Left lung (tissue), 10 donors: ENCODE data around the gene NFASC. TPM values are rescaled to one million over a fixed set of nuclear protein-coding genes. Genes with fewer than 3 reads are reported as not detected.

Source experiments
- ATAC-seq: fragments of 200-7000 bp; cut with Tn5 transposase; one replicate; pipeline ENCODE4 v1.9.1; 2020; ENCODE audit warnings: moderate library complexity
- DNase-seq, 4 donors: peaks; one replicate each; pipeline ENCODE4 v3.0.0-alpha.2; 2013 to 2020
- H3K27ac ChIP-seq, 2 donors: fragments of 200-600 bp; sonication (generic) in 1 of 2; one replicate each; pipeline versions ENCODE4 v1.5.0 to v1.8.0; 2020 to 2021
- H3K27me3 ChIP-seq, 2 donors: fragments of 200-600 bp; sonication (generic) in 1 of 2; one replicate each; pipeline versions ENCODE4 v1.5.0 to v1.8.0; 2020 to 2021
- H3K36me3 ChIP-seq, 2 donors: fragments of 200-600 bp; sonication (generic) in 1 of 2; one replicate each; pipeline versions ENCODE4 v1.5.0 to v1.8.0; 2020 to 2021
- H3K4me1 ChIP-seq, 2 donors: fragments of 200-600 bp; one replicate each; pipeline ENCODE4 v1.8.0; 2021
- H3K4me3 ChIP-seq, 2 donors: fragments of 200-600 bp; sonication (generic) in 1 of 2; one replicate each; pipeline versions ENCODE4 v1.5.0 to v1.8.0; 2020 to 2021; ENCODE audit warnings: mild to moderate bottlenecking in 1 of 2
- H3K9me3 ChIP-seq, 2 donors: fragments of 200-600 bp; sonication (generic) in 1 of 2; one replicate each; pipeline versions ENCODE4 v1.5.0 to v1.8.0; 2020 to 2021
- intact Hi-C, 2 donors: fragments of 100-400 bp; cut with DNase I; formaldehyde crosslinking; loops; one replicate each; pipeline versions ENCODE4 v1.11.2 to v1.14.2; 2022
- polyA plus RNA-seq, 6 donors: library from polyadenylated mRNA; unstranded; fragments of 120-200 nt; gene quantifications; one replicate each; pipeline ENCODE4 v1.2.1, GENCODE V29; 2013; ENCODE audit not compliant: insufficient read length in 6 of 6
- total RNA-seq, 2 donors: library from RNA; stranded (reverse); fragmentation: NEBNext Ultra II Directional; extraction: Animal tissue kit (Norgen Biotek cat#: 25700); gene quantifications; one replicate each; pipeline ENCODE4 v1.2.1, GENCODE V29; 2021
- TF ChIP-seq, protein P1 (sequence below), 2 donors: fragments of 200-600 bp; sonication (generic) in 1 of 2; IDR thresholded peaks; one replicate each; pipeline versions ENCODE4 v1.5.0 to v1.8.0; 2021; ENCODE audit warnings: antibody characterized with exemption in 2 of 2
- donor health status: DM: no; HTN: yes; CAD: no.
- donor health status: DM: no; HTN: no; CAD: no.

Gene NFASC
- total and polyA plus RNA-seq, 8 donors: 1.2 to 11.5 (median 2.0) TPM

DNA sequence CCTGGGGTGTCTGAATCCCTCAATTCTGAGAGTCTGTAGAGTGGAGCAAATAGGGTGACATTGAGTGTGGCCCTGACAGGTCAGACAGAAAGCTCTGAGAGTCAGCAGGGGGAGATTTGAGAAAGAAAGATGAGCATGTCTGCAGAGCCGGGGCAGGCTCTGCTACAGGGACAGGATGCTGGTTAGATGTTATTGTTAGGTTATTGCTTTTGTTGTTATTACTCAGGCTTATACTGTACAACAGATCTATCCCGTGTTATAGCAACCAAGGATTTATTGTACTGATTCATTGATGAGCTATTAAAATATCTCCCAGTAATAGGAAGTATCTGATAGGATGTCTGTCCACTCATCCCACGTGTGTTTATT is 59.5 kb downstream of the NFASC start:
- DNase-seq (no peak), ATAC-seq (no peak)
- Histone ChIP-seq H3K4me1 (no peaks in the 10 kb centered on the region), H3K27me3 (peaks cover 0 to 20% of the 10 kb centered on the region in 2 donors), H3K27ac (no peak overlapping the region), H3K36me3 (no peaks in the 10 kb centered on the region), H3K4me3 (no peak overlapping the region), H3K9me3 (no peaks in the 10 kb centered on the region)
- TF ChIP-seq, protein P1, sequence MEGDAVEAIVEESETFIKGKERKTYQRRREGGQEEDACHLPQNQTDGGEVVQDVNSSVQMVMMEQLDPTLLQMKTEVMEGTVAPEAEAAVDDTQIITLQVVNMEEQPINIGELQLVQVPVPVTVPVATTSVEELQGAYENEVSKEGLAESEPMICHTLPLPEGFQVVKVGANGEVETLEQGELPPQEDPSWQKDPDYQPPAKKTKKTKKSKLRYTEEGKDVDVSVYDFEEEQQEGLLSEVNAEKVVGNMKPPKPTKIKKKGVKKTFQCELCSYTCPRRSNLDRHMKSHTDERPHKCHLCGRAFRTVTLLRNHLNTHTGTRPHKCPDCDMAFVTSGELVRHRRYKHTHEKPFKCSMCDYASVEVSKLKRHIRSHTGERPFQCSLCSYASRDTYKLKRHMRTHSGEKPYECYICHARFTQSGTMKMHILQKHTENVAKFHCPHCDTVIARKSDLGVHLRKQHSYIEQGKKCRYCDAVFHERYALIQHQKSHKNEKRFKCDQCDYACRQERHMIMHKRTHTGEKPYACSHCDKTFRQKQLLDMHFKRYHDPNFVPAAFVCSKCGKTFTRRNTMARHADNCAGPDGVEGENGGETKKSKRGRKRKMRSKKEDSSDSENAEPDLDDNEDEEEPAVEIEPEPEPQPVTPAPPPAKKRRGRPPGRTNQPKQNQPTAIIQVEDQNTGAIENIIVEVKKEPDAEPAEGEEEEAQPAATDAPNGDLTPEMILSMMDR (IDR thresholded peaks at IDR 0.05): no peak
- intact Hi-C loops: no loop called here

DNA sequence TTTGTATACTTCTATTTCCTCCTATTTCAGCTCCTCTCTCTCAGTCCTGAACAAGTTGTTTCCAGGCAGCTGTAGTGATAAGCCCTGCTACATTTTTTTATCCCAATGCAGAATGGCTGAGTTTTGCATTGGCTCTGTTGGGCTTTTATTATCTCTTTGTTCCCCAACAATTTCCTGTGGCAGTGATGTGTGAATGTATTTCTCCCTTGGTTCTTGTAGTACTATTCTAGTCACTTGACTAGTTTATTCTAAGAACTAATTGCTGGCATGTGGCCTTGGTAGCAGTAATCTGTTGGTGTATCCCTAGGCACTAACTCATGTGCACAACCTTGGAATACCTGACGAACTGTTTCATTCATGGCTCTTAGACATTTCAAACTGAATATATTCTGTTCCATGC is 60.7 kb downstream of the NFASC start:
- Histone ChIP-seq H3K27ac (no peak overlapping the region), H3K4me1 (no peaks in the 10 kb centered on the region), H3K4me3 (no peak overlapping the region), H3K27me3 (peaks cover 0 to 20% of the 10 kb centered on the region in 2 donors), H3K9me3 (no peaks in the 10 kb centered on the region), H3K36me3 (no peaks in the 10 kb centered on the region)
- intact Hi-C loops: no loop called here
- ATAC-seq (no peak), DNase-seq (no peak)
- TF ChIP-seq, protein P1 (IDR thresholded peaks at IDR 0.05): no peak

DNA sequence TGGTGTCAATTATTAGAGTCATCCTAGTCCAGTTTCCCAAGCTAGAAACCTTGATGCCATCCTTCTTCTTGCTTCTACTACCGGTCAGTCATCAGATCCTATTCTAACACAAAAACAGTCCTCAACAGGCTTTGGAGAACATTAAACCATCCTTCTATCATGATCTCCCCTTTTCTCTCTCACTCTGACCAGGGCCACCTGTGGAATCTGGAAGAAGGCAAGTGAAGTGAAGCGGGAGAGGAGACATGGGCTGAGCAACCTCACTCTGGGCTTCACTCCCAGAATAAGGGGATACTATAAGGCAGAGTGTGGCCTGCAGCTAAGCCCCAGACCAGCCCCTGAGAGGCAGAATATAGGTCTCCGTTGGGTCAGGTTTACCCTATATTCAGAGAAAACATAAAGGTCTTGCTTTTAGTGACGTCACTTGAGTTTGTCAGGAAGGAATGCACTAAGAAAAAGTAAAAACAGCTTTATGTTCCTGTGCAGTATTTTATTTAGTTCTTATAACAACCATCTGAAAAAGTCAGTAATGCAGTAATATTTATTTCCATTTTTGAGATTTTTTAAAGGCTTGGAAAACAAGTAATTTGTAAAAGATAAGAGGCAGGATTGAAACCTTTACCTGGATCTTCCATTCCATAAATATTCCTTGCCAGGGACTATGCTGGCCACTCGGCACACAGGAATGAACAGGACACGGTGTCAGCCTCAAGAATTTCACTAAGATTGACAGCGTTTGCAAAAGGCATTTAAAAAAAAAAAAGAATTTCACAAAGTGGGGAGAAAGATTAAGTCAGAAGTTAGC is 61.3 kb downstream of the NFASC start:
- Histone ChIP-seq H3K36me3 (no peaks in the 10 kb centered on the region), H3K9me3 (no peaks in the 10 kb centered on the region), H3K27me3 (peaks cover 0 to 20% of the 10 kb centered on the region in 2 donors), H3K27ac (no peak overlapping the region), H3K4me1 (no peaks in the 10 kb centered on the region), H3K4me3 (no peak overlapping the region)
- ATAC-seq (no peak), DNase-seq (no peak)
- TF ChIP-seq, protein P1 (IDR thresholded peaks at IDR 0.05): no peak
- intact Hi-C loops: no loop called here

DNA sequence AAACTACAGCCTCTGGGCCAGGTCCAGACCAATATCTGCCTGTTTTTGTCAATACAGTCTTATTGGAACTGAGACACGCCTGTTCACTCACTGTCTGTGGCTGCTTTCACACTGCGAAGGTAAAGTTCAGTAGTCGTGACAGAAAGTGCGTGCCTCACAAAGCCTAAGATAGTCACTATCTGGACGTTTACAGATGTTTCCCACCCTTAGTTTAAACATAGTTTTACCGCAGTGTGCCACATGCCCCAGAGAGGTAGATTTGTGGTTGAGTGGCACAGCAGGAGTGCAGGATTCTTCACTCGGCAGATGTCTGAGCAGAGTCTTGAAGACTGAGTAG is 61.9 kb downstream of the NFASC start:
- ATAC-seq (no peak), DNase-seq (no peak)
- H3K36me3 ChIP-seq: no peaks in the 10 kb centered on the region
- no peaks in the 10 kb centered on the region for H3K9me3 ChIP-seq
- H3K27me3 ChIP-seq: peaks cover 0 to 20% of the 10 kb centered on the region in 2 donors
- H3K27ac ChIP-seq: no peak overlapping the region
- H3K4me1 ChIP-seq: no peaks in the 10 kb centered on the region
- intact Hi-C loops: no loop called here
- TF ChIP-seq, protein P1 (IDR thresholded peaks at IDR 0.05): no peak
- no peak overlapping the region for H3K4me3 ChIP-seq

DNA sequence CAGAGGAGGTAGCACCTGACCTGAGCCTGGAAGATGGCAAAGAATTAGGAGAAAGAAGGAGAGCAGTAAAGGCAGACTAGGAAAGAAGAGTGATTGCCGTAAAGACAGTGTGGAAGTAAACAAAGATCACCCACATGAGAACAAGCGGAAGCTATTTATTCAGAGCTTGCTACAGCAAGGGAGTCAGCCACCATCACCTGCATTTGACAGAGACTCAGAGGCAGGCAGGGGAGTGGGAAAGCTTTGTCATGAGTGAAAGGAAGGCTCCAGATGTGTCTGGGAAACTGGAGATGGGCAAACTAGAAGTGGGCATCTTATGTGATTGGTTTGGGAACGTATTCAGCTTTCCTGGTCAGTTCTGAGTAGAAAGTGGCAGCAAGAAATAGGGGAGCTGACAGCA is 64.5 kb downstream of the NFASC start:
- intact Hi-C loops: no loop called here
- H3K4me1 ChIP-seq: no peaks in the 10 kb centered on the region
- H3K36me3 ChIP-seq: no peaks in the 10 kb centered on the region
- H3K27ac ChIP-seq: no peak overlapping the region
- H3K27me3 ChIP-seq: peaks cover 0 to 13% of the 10 kb centered on the region in 2 donors
- no peak overlapping the region for H3K4me3 ChIP-seq
- no peak for DNase-seq
- H3K9me3 ChIP-seq: no peaks in the 10 kb centered on the region
- no peak for ATAC-seq
- TF ChIP-seq, protein P1 (IDR thresholded peaks at IDR 0.05): no peak
